ENCODE results near the gene TTC28. TPM values are rescaled to one million over a fixed set of nuclear protein-coding genes. Genes with fewer than 3 reads are reported as not detected.

Gene TTC28
- polyA plus RNA-seq, 1 donor from 2014 or later, result 14.8 TPM

- Histone ChIP-seq H3K4me3 (ENCODE audit: low read length) (no peak overlapping the region), H4K20me1 (ENCODE audit: insufficient read depth) (no peaks in the 10 kb centered on the region), H3K9me2 (ENCODE audit: insufficient read depth, low read length) (no peaks in the 10 kb centered on the region), H3K4me2 (ENCODE audit: low read length) (no peak overlapping the region), H3K36me3 (ENCODE audit: insufficient read depth, low read length) (no peaks in the 10 kb centered on the region), H2AFZ (ENCODE audit: low read depth, low read length) (no peak overlapping the region), H3K9ac (ENCODE audit: low read length) (no peak overlapping the region), H3K9me3 (ENCODE audit: low read length) (no peaks in the 10 kb centered on the region), H3K27me3 (ENCODE audit: insufficient read depth, low read depth, low read length) (no peaks in the 10 kb centered on the region), H3K27ac (ENCODE audit: low read length) (no peak overlapping the region), H3F3A (ENCODE audit: insufficient read depth, low read length, poor library complexity, severe bottlenecking) (no peaks in the 10 kb centered on the region), H3K79me2 (replicated peaks; ENCODE audit: insufficient read depth, low read length) (no peaks in the 10 kb centered on the region)
- TF ChIP-seq MXI1 (conservative IDR thresholded peaks at IDR 0.05; ENCODE audit: poor library complexity, severe bottlenecking) (no peak), EP300 (conservative IDR thresholded peaks at IDR 0.05; ENCODE audit: poor library complexity, severe bottlenecking) (no peak), EZH2 (IDR thresholded peaks at IDR 0.05; ENCODE audit: borderline replicate concordance, insufficient read depth, low read length, poor library complexity, severe bottlenecking) (no peak), REST (IDR thresholded peaks at IDR 0.05; ENCODE audit: borderline replicate concordance) (no peak), SMC3 (conservative IDR thresholded peaks at IDR 0.05; ENCODE audit: poor library complexity) (no peak), RAD21 (conservative IDR thresholded peaks at IDR 0.05) (no peak), CTCF (IDR thresholded peaks at IDR 0.05; ENCODE audit: poor library complexity, severe bottlenecking) (no peak), POLR2AphosphoS5 (IDR thresholded peaks at IDR 0.05) (no peak)
These were observed 555.5 kb downstream of the TTC28 start for GRCh38 chr22:28123989-28124766.

- no peaks in the 10 kb centered on the region for H4K20me1 ChIP-seq (ENCODE audit: insufficient read depth)
- no peak overlapping the region for H3K4me3 ChIP-seq (ENCODE audit: low read length)
- no peaks in the 10 kb centered on the region for H3K79me2 ChIP-seq (replicated peaks; ENCODE audit: insufficient read depth, low read length)
- H3K9ac ChIP-seq (ENCODE audit: low read length), result no peak overlapping the region
- no peaks in the 10 kb centered on the region for H3K9me3 ChIP-seq (ENCODE audit: low read length)
- TF ChIP-seq EZH2 (IDR thresholded peaks at IDR 0.05; ENCODE audit: borderline replicate concordance, insufficient read depth, low read length, poor library complexity, severe bottlenecking), result no peak
- no peak for TF ChIP-seq MXI1 (conservative IDR thresholded peaks at IDR 0.05; ENCODE audit: poor library complexity, severe bottlenecking)
- TF ChIP-seq CTCF (IDR thresholded peaks at IDR 0.05; ENCODE audit: poor library complexity, severe bottlenecking), result no peak
- no peak for TF ChIP-seq TAF1 (IDR thresholded peaks at IDR 0.05; ENCODE audit: low read depth)
- no peak for TF ChIP-seq REST (IDR thresholded peaks at IDR 0.05; ENCODE audit: borderline replicate concordance)
- no peaks in the 10 kb centered on the region for H3K27me3 ChIP-seq (ENCODE audit: insufficient read depth, low read depth, low read length)
- no peaks in the 10 kb centered on the region for H3F3A ChIP-seq (ENCODE audit: insufficient read depth, low read length, poor library complexity, severe bottlenecking)
- H2AFZ ChIP-seq (ENCODE audit: low read depth, low read length), result no peak overlapping the region
- no peaks in the 10 kb centered on the region for H3K9me2 ChIP-seq (ENCODE audit: insufficient read depth, low read length)
- H3K4me2 ChIP-seq (ENCODE audit: low read length), result no peak overlapping the region
- no peak overlapping the region for H3K27ac ChIP-seq (ENCODE audit: low read length)
- no peaks in the 10 kb centered on the region for H3K36me3 ChIP-seq (ENCODE audit: insufficient read depth, low read length)
These were observed 558.7 kb downstream of the TTC28 start for GRCh38 chr22:28120691-28121592.

Measured in neural cell (in vitro differentiated cells).